A549 (cell line): ENCODE results near the gene ELMOD1. TPM values are rescaled to one million over a fixed set of nuclear protein-coding genes. Genes with fewer than 3 reads are reported as not detected.

ENCODE experiments used
- ATAC-seq, 2 experiments: fragments of 200-7000 bp in 1 of 2; fragments of >200 bp in 1 of 2; cut with Nextera tagmentation in 1 of 2; cut with Tn5 transposase in 1 of 2; 3 replicates each; pipeline versions ENCODE4 v1.8.0 to v1.9.1; 2018 to 2020; ENCODE audit warnings: mild to moderate bottlenecking in 1 of 2, moderate library complexity in 1 of 2
- CTCF ChIA-PET: fragments of 300-600 bp; sonication (Branson Sonifier 250); formaldehyde crosslinking; extraction: SDS; loops from one replicate; lab custom pipeline; 2021; ENCODE audit warnings: antibody characterized with exemption, inconsistent platforms; lab: Yijun Ruan, JAX
- POLR2A ChIA-PET: fragments of 350-600 bp; formaldehyde crosslinking; extraction: SDS; loops from one replicate; lab custom pipeline; 2021; ENCODE audit warnings: antibody characterized with exemption, inconsistent platforms; lab: Yijun Ruan, JAX
- DNase-seq, 2 experiments: peaks; one replicate each; pipeline versions ENCODE4 v3.0.0 to v3.0.0-alpha.2; 2011 to 2016; ENCODE audit warnings: low read depth in 1 of 2, low spot score in 1 of 2
- FAIRE-seq: peaks from 2 replicates; lab custom pipeline; 2011; peaks lifted over from hg19 to GRCh38; lab: Jason Lieb, UNC
- H3K27ac ChIP-seq, 2 experiments: fragments of >200 bp; sonication (Bioruptor Twin); formaldehyde crosslinking; 3 replicates each; pipeline ENCODE4 v1.5.1; 2016 to 2017
- H3K4me1 ChIP-seq: fragments of >200 bp; sonication (Bioruptor Twin); formaldehyde crosslinking; 3 replicates; pipeline ENCODE4 v1.6.1; 2016
- H3K4me2 ChIP-seq: fragments of >200 bp; sonication (Bioruptor Twin); formaldehyde crosslinking; 3 replicates; pipeline ENCODE4 v1.6.1; 2016
- H3K4me3 ChIP-seq: fragments of >200 bp; sonication (Bioruptor Twin); formaldehyde crosslinking; 3 replicates; pipeline ENCODE4 v1.5.1; 2016
- H3K9me3 ChIP-seq: fragments of >200 bp; sonication (Bioruptor Twin); formaldehyde crosslinking; 3 replicates; pipeline ENCODE4 v1.6.1; 2016
- BHLHE40 ChIP-seq: IDR thresholded peaks from 2 replicates; pipeline ENCODE4 v1.6.1; 2012; ENCODE audit warnings: low read depth, low read length, inconsistent platforms
- CBX2 ChIP-seq: fragments of 200-600 bp; sonication (generic); IDR thresholded peaks from 2 replicates; pipeline ENCODE4 v1.6.1; 2016; ENCODE audit warnings: low read depth, mild to moderate bottlenecking, borderline replicate concordance
- CHD2 ChIP-seq: fragments of 150-350 bp; IDR thresholded peaks from 2 replicates; pipeline ENCODE4 v1.6.1; 2014; ENCODE audit warnings: low read length; ENCODE audit not compliant: partially characterized antibody
- EHF ChIP-seq: fragments of 250-450 bp; sonication (Bioruptor Pico); IDR thresholded peaks from 2 replicates; pipeline ENCODE4 v1.5.0; 2020; ENCODE audit warnings: mild to moderate bottlenecking
- EHMT2 ChIP-seq: fragments of 200-600 bp; sonication (generic); IDR thresholded peaks from 2 replicates; pipeline ENCODE4 v1.6.1; 2016; ENCODE audit warnings: antibody characterized with exemption, low read depth, mild to moderate bottlenecking, moderate library complexity
- ESRRA ChIP-seq: fragments of 150-350 bp; IDR thresholded peaks from 2 replicates; pipeline ENCODE4 v1.6.1; 2014; ENCODE audit warnings: mild to moderate bottlenecking, low read length, borderline replicate concordance
- FOSL2 ChIP-seq, 2 experiments: fragments of 450-650 bp in 1 of 2; fragments of >200 bp in 1 of 2; sonication (Bioruptor Twin) in 1 of 2; formaldehyde crosslinking; IDR thresholded peaks; 2 replicates each; pipeline versions ENCODE4 v1.5.0 to v1.6.1; 2016 to 2020; ENCODE audit warnings: mild to moderate bottlenecking in 1 of 2, moderate library complexity in 1 of 2
- GATA3 ChIP-seq: IDR thresholded peaks from 2 replicates; pipeline ENCODE4 v1.6.1; 2012; ENCODE audit warnings: borderline replicate concordance
- HDAC2 ChIP-seq: fragments of 200-600 bp; sonication (generic); IDR thresholded peaks from 2 replicates; pipeline ENCODE4 v1.6.1; 2016
- HEYL ChIP-seq: fragments of 250-450 bp; sonication (Bioruptor Pico); IDR thresholded peaks from 2 replicates; pipeline ENCODE4 v1.8.0; 2021; ENCODE audit warnings: mild to moderate bottlenecking, moderate library complexity
- HOXB13 ChIP-seq: fragments of 250-450 bp; sonication (Bioruptor Pico); IDR thresholded peaks from 2 replicates; pipeline ENCODE4 v1.5.0; 2020; ENCODE audit warnings: low read depth, mild to moderate bottlenecking, moderate library complexity
- HOXB5 ChIP-seq: fragments of 250-450 bp; sonication (Bioruptor Pico); IDR thresholded peaks from 2 replicates; pipeline ENCODE4 v1.5.0; 2020; ENCODE audit warnings: mild to moderate bottlenecking, moderate library complexity
- KDM1A ChIP-seq: fragments of 200-600 bp; sonication (generic); IDR thresholded peaks from 2 replicates; pipeline ENCODE4 v1.6.1; 2016; ENCODE audit warnings: low read depth, mild to moderate bottlenecking
- KDM5A ChIP-seq: fragments of 200-600 bp; sonication (generic); IDR thresholded peaks from 2 replicates; pipeline ENCODE4 v1.6.1; 2016; ENCODE audit warnings: antibody characterized with exemption, mild to moderate bottlenecking
- NFE2L2 ChIP-seq: fragments of 150-350 bp; conservative IDR thresholded peaks from 2 replicates; pipeline ENCODE4 v1.6.1; 2014; ENCODE audit warnings: low read length
- NR3C1 ChIP-seq: fragments of >200 bp; sonication (Bioruptor Twin); formaldehyde crosslinking; IDR thresholded peaks from 3 replicates; pipeline ENCODE4 v1.6.1; 2017
- PHF8 ChIP-seq: fragments of 200-600 bp; sonication (generic); IDR thresholded peaks from 2 replicates; pipeline ENCODE4 v1.6.1; 2016; ENCODE audit warnings: low read depth, mild to moderate bottlenecking, antibody characterized with exemption, moderate library complexity, borderline replicate concordance
- POLR2A ChIP-seq: IDR thresholded peaks from 2 replicates; pipeline ENCODE4 v1.6.1; 2012; ENCODE audit warnings: mild to moderate bottlenecking, low read length
- POLR2AphosphoS2 ChIP-seq: conservative IDR thresholded peaks from 2 replicates; pipeline ENCODE4 v1.6.1; 2012; ENCODE audit warnings: low read length, improper control_type of control experiment, inconsistent platforms
- RNF2 ChIP-seq: fragments of 200-600 bp; sonication (generic); IDR thresholded peaks from 2 replicates; pipeline ENCODE4 v1.6.1; 2016; ENCODE audit warnings: low read depth, mild to moderate bottlenecking, antibody characterized with exemption, moderate library complexity, borderline replicate concordance
- SMC3 ChIP-seq: fragments of >200 bp; sonication (Bioruptor Twin); formaldehyde crosslinking; IDR thresholded peaks from 3 replicates; pipeline ENCODE4 v1.6.1; 2018; ENCODE audit warnings: inconsistent platforms
- SREBF2 ChIP-seq: fragments of 450-650 bp; IDR thresholded peaks from 2 replicates; pipeline ENCODE4 v1.6.1; 2014; ENCODE audit warnings: mild to moderate bottlenecking, moderate library complexity
- TFCP2L1 ChIP-seq: fragments of 250-450 bp; sonication (Bioruptor Pico); IDR thresholded peaks from 2 replicates; pipeline ENCODE4 v1.5.0; 2021; ENCODE audit warnings: mild to moderate bottlenecking
- ZNF302 ChIP-seq: fragments of 250-450 bp; sonication (Bioruptor Pico); IDR thresholded peaks from 2 replicates; pipeline ENCODE4 v1.9.0; 2021; ENCODE audit warnings: inconsistent platforms, mild to moderate bottlenecking, moderate library complexity
- ZSCAN20 ChIP-seq: fragments of 250-450 bp; sonication (Bioruptor Pico); IDR thresholded peaks from 2 replicates; pipeline ENCODE4 v1.8.0; 2022; ENCODE audit warnings: mild to moderate bottlenecking, moderate library complexity
- WGBS: methylation state at CpG from one replicate; pipeline ENCODE4 v1.1.6; 2017; ENCODE audit errors: missing lambda C conversion rate; 5-methylcytosine and 5-hydroxymethylcytosine counted together
- polyA plus RNA-seq, 4 experiments: library from polyadenylated mRNA; depleted of rRNA in 3 of 4; stranded (reverse); fragments of >200 nt; fragmentation: RNase III in 1 of 4; extraction: RNeasy Plus Mini Kit Qiagen cat#74134 plus additional on column Dnase treatment in 1 of 4; gene quantifications; 2 replicates in 3 of 4; 3 replicates in 1 of 4; pipeline ENCODE4 v1.2.3, GENCODE V29; 2011 to 2017
- TF ChIP-seq, protein P1 (sequence below): fragments of >200 bp; sonication (Bioruptor Twin); formaldehyde crosslinking; IDR thresholded peaks from 2 replicates; pipeline ENCODE4 v1.6.1; 2016
- TF ChIP-seq, protein P2 (sequence below): fragments of 250-450 bp; sonication (Bioruptor Pico); IDR thresholded peaks from 2 replicates; pipeline ENCODE4 v1.5.0; 2021; ENCODE audit warnings: mild to moderate bottlenecking, moderate library complexity, borderline replicate concordance
- TF ChIP-seq, protein P3 (sequence below): fragments of >200 bp; sonication (Bioruptor Twin); formaldehyde crosslinking; IDR thresholded peaks from 3 replicates; pipeline ENCODE4 v1.6.1; 2016
- TF ChIP-seq, protein P4 (sequence below): fragments of >200 bp; sonication (Bioruptor Twin); formaldehyde crosslinking; IDR thresholded peaks from 3 replicates; pipeline ENCODE4 v1.5.1; 2016
- TF ChIP-seq, protein P5 (sequence below): fragments of 150-350 bp; IDR thresholded peaks from 2 replicates; pipeline ENCODE4 v1.6.1; 2014; ENCODE audit warnings: low read depth, mild to moderate bottlenecking, low read length
- TF ChIP-seq, protein P6 (sequence below): IDR thresholded peaks from 2 replicates; pipeline ENCODE4 v1.6.1; 2012

ELMOD1 gene
- polyA plus RNA-seq, 2 of the 4 experiments (the other 2 are of a cell fraction), result 0.04 to 0.08 TPM

DNA sequence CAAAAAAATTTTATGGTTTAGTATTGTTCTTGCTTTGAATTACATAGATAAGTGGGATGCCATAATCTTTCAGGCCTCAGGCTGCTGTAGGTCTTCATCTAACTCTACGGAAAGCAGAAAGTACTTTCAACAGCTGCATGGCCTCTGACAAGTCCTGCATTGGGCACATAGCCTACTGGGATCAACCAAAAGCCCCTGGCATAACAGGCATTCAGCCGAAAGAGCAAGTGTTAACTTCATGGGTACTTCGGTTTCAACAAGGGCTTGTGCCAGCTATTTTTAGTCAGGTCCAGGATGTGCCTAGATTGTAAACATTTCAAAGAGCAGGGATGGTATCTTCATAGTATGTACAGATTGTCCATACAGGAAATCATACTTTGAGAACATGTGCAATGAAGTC is 117.8 kb downstream of the ELMOD1 start:
- CTCF ChIA-PET, result no interaction called here
- H3K4me1 ChIP-seq, result peaks cover 19% of the 10 kb centered on the region
- WGBS, result 80% methylated on average over 3 of the region's 3 CpGs
- no peak overlapping the region for H3K4me2 ChIP-seq
- H3K9me3 ChIP-seq, result no peaks in the 10 kb centered on the region
- FAIRE-seq (no peak), DNase-seq (no peak), ATAC-seq (no peak)
- POLR2A ChIA-PET, result no interaction called here
- TF ChIP-seq CBX2 (no peak), KDM1A (no peak), SMC3 (no peak), BHLHE40 (no peak), FOSL2 (IDR thresholded peaks at IDR 0.05) (no peak), FOSL2 (CRISPR knock-in tag; IDR thresholded peaks at IDR 0.05) (no peak), NFE2L2 (no peak), EHF (CRISPR knock-in tag) (no peak), ZSCAN20 (CRISPR knock-in tag) (no peak), NR3C1 (no peak), KDM5A (no peak), GATA3 (no peak), SREBF2 (no peak), HDAC2 (no peak), HEYL (no peak), HOXB13 (CRISPR knock-in tag) (no peak)
- TF ChIP-seq, protein P1, sequence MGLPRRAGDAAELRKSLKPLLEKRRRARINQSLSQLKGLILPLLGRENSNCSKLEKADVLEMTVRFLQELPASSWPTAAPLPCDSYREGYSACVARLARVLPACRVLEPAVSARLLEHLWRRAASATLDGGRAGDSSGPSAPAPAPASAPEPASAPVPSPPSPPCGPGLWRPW, result no peak
- TF ChIP-seq, protein P2, sequence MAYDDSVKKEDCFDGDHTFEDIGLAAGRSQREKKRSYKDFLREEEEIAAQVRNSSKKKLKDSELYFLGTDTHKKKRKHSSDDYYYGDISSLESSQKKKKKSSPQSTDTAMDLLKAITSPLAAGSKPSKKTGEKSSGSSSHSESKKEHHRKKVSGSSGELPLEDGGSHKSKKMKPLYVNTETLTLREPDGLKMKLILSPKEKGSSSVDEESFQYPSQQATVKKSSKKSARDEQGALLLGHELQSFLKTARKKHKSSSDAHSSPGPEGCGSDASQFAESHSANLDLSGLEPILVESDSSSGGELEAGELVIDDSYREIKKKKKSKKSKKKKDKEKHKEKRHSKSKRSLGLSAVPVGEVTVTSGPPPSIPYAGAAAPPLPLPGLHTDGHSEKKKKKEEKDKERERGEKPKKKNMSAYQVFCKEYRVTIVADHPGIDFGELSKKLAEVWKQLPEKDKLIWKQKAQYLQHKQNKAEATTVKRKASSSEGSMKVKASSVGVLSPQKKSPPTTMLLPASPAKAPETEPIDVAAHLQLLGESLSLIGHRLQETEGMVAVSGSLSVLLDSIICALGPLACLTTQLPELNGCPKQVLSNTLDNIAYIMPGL (CRISPR knock-in tag), result no peak
- H3K27ac ChIP-seq, result no peak overlapping the region
- H3K4me3 ChIP-seq, result no peak overlapping the region

DNA sequence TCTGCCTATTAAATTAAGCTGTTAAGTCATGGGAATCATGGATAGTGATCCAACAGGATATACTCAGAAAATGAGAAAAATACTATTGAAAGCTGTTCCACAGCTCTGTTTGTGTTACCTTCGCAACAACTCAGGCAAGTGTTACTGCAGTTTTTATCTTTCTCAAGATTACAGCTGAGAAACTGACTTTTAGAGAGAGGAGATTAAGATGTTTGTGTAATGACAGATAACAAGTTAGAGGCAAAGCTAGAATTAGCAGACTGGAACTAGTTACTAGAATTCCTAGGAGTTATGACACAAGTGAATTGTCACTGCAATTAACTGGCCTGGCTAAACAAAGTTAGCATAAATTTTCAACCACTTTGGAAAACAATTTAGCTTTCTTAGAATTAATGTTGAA is 119.4 kb downstream of the ELMOD1 start:
- peaks cover 5% of the 10 kb centered on the region for H3K4me1 ChIP-seq
- FAIRE-seq (no peak), DNase-seq (no peak), ATAC-seq (no peak)
- CTCF ChIA-PET, result interaction anchor here (0.9 kb wide), 1 partner anchor 61 kb away, joined by 3 read pairs; no protein-coding TSS in a partner anchor
- no peaks in the 10 kb centered on the region for H3K9me3 ChIP-seq
- no peak overlapping the region for H3K27ac ChIP-seq
- POLR2A ChIA-PET, result no interaction called here
- H3K4me2 ChIP-seq, result no peak overlapping the region
- 96% methylated on average over 1 of the region's 1 CpG for WGBS
- TF ChIP-seq HOXB5 (CRISPR knock-in tag) (no peak), EHMT2 (no peak), POLR2AphosphoS2 (no peak), CHD2 (no peak), TFCP2L1 (CRISPR knock-in tag) (no peak), POLR2A (no peak), RNF2 (no peak), PHF8 (no peak), ZNF302 (CRISPR knock-in tag) (no peak), ESRRA (no peak)
- TF ChIP-seq, protein P3, sequence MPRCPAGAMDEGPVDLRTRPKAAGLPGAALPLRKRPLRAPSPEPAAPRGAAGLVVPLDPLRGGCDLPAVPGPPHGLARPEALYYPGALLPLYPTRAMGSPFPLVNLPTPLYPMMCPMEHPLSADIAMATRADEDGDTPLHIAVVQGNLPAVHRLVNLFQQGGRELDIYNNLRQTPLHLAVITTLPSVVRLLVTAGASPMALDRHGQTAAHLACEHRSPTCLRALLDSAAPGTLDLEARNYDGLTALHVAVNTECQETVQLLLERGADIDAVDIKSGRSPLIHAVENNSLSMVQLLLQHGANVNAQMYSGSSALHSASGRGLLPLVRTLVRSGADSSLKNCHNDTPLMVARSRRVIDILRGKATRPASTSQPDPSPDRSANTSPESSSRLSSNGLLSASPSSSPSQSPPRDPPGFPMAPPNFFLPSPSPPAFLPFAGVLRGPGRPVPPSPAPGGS, result no peak
- TF ChIP-seq, protein P1, result no peak
- TF ChIP-seq, protein P4, sequence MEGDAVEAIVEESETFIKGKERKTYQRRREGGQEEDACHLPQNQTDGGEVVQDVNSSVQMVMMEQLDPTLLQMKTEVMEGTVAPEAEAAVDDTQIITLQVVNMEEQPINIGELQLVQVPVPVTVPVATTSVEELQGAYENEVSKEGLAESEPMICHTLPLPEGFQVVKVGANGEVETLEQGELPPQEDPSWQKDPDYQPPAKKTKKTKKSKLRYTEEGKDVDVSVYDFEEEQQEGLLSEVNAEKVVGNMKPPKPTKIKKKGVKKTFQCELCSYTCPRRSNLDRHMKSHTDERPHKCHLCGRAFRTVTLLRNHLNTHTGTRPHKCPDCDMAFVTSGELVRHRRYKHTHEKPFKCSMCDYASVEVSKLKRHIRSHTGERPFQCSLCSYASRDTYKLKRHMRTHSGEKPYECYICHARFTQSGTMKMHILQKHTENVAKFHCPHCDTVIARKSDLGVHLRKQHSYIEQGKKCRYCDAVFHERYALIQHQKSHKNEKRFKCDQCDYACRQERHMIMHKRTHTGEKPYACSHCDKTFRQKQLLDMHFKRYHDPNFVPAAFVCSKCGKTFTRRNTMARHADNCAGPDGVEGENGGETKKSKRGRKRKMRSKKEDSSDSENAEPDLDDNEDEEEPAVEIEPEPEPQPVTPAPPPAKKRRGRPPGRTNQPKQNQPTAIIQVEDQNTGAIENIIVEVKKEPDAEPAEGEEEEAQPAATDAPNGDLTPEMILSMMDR, result no peak
- TF ChIP-seq, protein P5, sequence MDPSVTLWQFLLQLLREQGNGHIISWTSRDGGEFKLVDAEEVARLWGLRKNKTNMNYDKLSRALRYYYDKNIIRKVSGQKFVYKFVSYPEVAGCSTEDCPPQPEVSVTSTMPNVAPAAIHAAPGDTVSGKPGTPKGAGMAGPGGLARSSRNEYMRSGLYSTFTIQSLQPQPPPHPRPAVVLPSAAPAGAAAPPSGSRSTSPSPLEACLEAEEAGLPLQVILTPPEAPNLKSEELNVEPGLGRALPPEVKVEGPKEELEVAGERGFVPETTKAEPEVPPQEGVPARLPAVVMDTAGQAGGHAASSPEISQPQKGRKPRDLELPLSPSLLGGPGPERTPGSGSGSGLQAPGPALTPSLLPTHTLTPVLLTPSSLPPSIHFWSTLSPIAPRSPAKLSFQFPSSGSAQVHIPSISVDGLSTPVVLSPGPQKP, result no peak
- TF ChIP-seq, protein P6, sequence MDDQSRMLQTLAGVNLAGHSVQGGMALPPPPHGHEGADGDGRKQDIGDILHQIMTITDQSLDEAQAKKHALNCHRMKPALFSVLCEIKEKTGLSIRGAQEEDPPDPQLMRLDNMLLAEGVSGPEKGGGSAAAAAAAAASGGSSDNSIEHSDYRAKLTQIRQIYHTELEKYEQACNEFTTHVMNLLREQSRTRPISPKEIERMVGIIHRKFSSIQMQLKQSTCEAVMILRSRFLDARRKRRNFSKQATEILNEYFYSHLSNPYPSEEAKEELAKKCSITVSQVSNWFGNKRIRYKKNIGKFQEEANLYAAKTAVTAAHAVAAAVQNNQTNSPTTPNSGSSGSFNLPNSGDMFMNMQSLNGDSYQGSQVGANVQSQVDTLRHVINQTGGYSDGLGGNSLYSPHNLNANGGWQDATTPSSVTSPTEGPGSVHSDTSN, result no peak
- H3K4me3 ChIP-seq, result no peak overlapping the region
